GM21360 (cell line): ENCODE results near the gene PLAA.
A peak's percentile ranks its signal among the peaks of the same experiment; 100 is the strongest.
"Not testable (repeated sequence)": the region's sequence is repeated elsewhere in the genome, so short reads cannot be mapped to it uniquely, and the experiment has no call there.

Experiments
- ATAC-seq: cut with Tn5 transposase; IDR thresholded peaks from one replicate; pipeline ENCODE4 v1.9.1; 2021; ENCODE audit warnings: mild to moderate bottlenecking, moderate library complexity; ENCODE audit not compliant: unreplicated experiment

PLAA gene

GRCh38 chr9:26935847-26936246, 11.2 kb downstream of the PLAA start:
- ATAC-seq, result no peak

- no peak for ATAC-seq
These were observed 18.0 kb downstream of the PLAA start for GRCh38 chr9:26928902-26929495.

- no peak for ATAC-seq
These were observed 21.4 kb downstream of the PLAA start for GRCh38 chr9:26925609-26926008.

- no peak for ATAC-seq
These were observed 27.3 kb downstream of the PLAA start for GRCh38 chr9:26919698-26920097.

GRCh38 chr9:26913138-26913668, 33.8 kb downstream of the PLAA start:
- ATAC-seq, result no peak

- no peak for ATAC-seq
These were observed 42.4 kb downstream of the PLAA start for GRCh38 chr9:26904671-26905070.

- no peak for ATAC-seq
These were observed 43.0 kb downstream of the PLAA start for GRCh38 chr9:26904070-26904469.

GRCh38 chr9:26893030-26893676, 53.9 kb downstream of the PLAA start:
- ATAC-seq, result no peak

GRCh38 chr9:26892251-26893029, 54.6 kb downstream of the PLAA start, which contains the start of gene CAAP1:
TSS of gene CAAP1 (minus strand) at chr9:26892802. CDS start at chr9:26892715, 87 bp downstream.
- ATAC-seq, result peak; percentile 92

- ATAC-seq, result peak; percentile 0
These were observed 55.3 kb downstream of the PLAA start for GRCh38 chr9:26891726-26892125.

GRCh38 chr9:26888271-26888670, 58.8 kb downstream of the PLAA start:
- no peak for ATAC-seq

- ATAC-seq, result no peak
These were observed 64.9 kb downstream of the PLAA start for GRCh38 chr9:26882154-26882553.

GRCh38 chr9:26880262-26880661, 66.8 kb downstream of the PLAA start:
- no peak for ATAC-seq

GRCh38 chr9:26875155-26875554, 71.9 kb downstream of the PLAA start:
- ATAC-seq, result not testable (repeated sequence)

GRCh38 chr9:26870292-26870691, 76.8 kb downstream of the PLAA start:
- ATAC-seq, result no peak

- no peak for ATAC-seq
These were observed 84.0 kb downstream of the PLAA start for GRCh38 chr9:26863074-26863473.

- ATAC-seq, result peak; percentile 84
These were observed 90.5 kb downstream of the PLAA start for GRCh38 chr9:26856413-26857032.
